Adrenal gland (tissue), 12 donors: ENCODE results near the gene TPM1. TPM values are rescaled to one million over a fixed set of nuclear protein-coding genes. Genes with fewer than 3 reads are reported as not detected.
A peak's percentile ranks its signal among the peaks of the same experiment; 100 is the strongest.

Source experiments
- DNase-seq, 7 donors: peaks; one replicate each; pipeline ENCODE4 v3.0.0-alpha.2; 2019 to 2020
- H3K27ac ChIP-seq, 5 donors: fragments of 200-600 bp; sonication (generic) in 4 of 5; 1 replicate in 3 of 5; 2 replicates in 2 of 5; pipeline versions ENCODE4 v1.5.1 to v1.8.0; 2016 to 2020; ENCODE audit warnings: mild to moderate bottlenecking in 1 of 5
- H3K27me3 ChIP-seq: fragments of 200-600 bp; 2 replicates; pipeline ENCODE4 v1.8.0; 2021
- H3K36me3 ChIP-seq, 2 donors: fragments of 200-600 bp; replicated peaks in 1 of 2; 1 replicate in 1 of 2; 2 replicates in 1 of 2; pipeline versions ENCODE4 v1.5.1 to v1.8.0; 2018 to 2022
- H3K4me1 ChIP-seq, 2 donors: fragments of 200-600 bp; replicated peaks in 1 of 2; 1 replicate in 1 of 2; 2 replicates in 1 of 2; pipeline versions ENCODE4 v1.5.1 to v1.8.0; 2018 to 2021
- H3K4me3 ChIP-seq, 4 donors: fragments of 200-600 bp; sonication (generic) in 3 of 4; one replicate each; pipeline ENCODE4 v1.5.1; 2016 to 2018
- H3K9me3 ChIP-seq, 3 donors: fragments of 200-600 bp; sonication (generic) in 1 of 3; replicated peaks in 1 of 3; 1 replicate in 2 of 3; 2 replicates in 1 of 3; pipeline versions ENCODE4 v1.5.1 to v1.8.0; 2016 to 2021
- CTCF ChIP-seq, 6 experiments: fragments of 450-650 bp in 4 of 6; fragments of 200-600 bp in 2 of 6; sonication (generic) in 1 of 6; IDR thresholded peaks; 1 replicate in 5 of 6; 2 replicates in 1 of 6; pipeline versions ENCODE4 v1.5.1 to v1.8.0; 2016 to 2021; ENCODE audit warnings: antibody characterized with exemption in 6 of 6, mild to moderate bottlenecking in 2 of 6, moderate library complexity in 1 of 6
- POLR2A ChIP-seq, 2 donors: fragments of 450-650 bp; IDR thresholded peaks; one replicate each; pipeline ENCODE4 v1.6.1; 2017; ENCODE audit warnings: antibody characterized with exemption in 2 of 2, mild to moderate bottlenecking in 2 of 2, moderate library complexity in 1 of 2
- WGBS, 4 donors: extraction: QIAGEN DNeasy Blood & Tissue Kit in 2 of 4; methylation state at CpG; one replicate each; pipeline versions ENCODE4 v1.1.5 to v1.1.7; 2013 to 2017; 5-methylcytosine and 5-hydroxymethylcytosine counted together
- intact Hi-C, 2 donors: fragments of 100-400 bp; cut with DNase I; formaldehyde crosslinking; loops; one replicate each; pipeline versions ENCODE4 v1.14.1 to v1.15.0; 2022 to 2023
- polyA plus RNA-seq, 3 donors: library from polyadenylated mRNA; stranded (reverse); fragments of 200-250 nt in 2 of 3; fragments of 350-450 nt in 1 of 3; fragmentation: Illumina TruSeq in 1 of 3; extraction: RNeasy Lipid Tissue Mini Kit (QIAGEN cat#74804) in 1 of 3; gene quantifications; one replicate each; pipeline ENCODE4 v1.2.3, GENCODE V29; 2013 to 2014
- total RNA-seq, 9 donors: library from RNA; depleted of rRNA in 4 of 9; stranded (reverse); fragments of >200 nt in 4 of 9; fragments of 120-200 nt in 1 of 9; fragmentation: NEBNext Ultra II Directional in 1 of 9; extraction: Animal tissue kit (Norgen Biotek cat#: 25700) in 1 of 9; gene quantifications; one replicate each; pipeline versions ENCODE4 v1.1.0 to v1.2.4, GENCODE V29; 2013 to 2023
- donor health status: healthy with polysubstance abuse.
- donor health status: Bipolar disorder and iron deficiency.
- donor health status: DM: yes; HTN: yes; CAD: no.
- donor health status: DM: no; HTN: no; CAD: no.
- donor health status: DM: no; HTN: no; CAD: no.
- donor health status: DM: yes; HTN: yes; CAD: no.

TPM1 gene
- total and polyA plus RNA-seq, 12 donors, result 81.8 to 246 (median 167) TPM

GRCh38 chr15:63012444-63012843, 30.1 kb upstream of the TPM1 start:
- H3K4me3 ChIP-seq, result no peak overlapping the region
- intact Hi-C loops, result no loop called here
- 97 to 98% (median 98%) methylated on average over 6 of the region's 6 CpGs for WGBS, 4 donors
- no peak overlapping the region for H3K27ac ChIP-seq
- DNase-seq, result no peak
- H3K27me3 ChIP-seq, result no peaks in the 10 kb centered on the region
- TF ChIP-seq CTCF (IDR thresholded peaks at IDR 0.05), result no peak
- no peak for TF ChIP-seq POLR2A (IDR thresholded peaks at IDR 0.05)
- H3K9me3 ChIP-seq, result no peaks in the 10 kb centered on the region
- H3K4me1 ChIP-seq, result peaks cover 4 to 10% of the 10 kb centered on the region in 2 donors
- H3K36me3 ChIP-seq, result no peaks in the 10 kb centered on the region

- no peak for DNase-seq
- TF ChIP-seq POLR2A (IDR thresholded peaks at IDR 0.05) (no peak), CTCF (IDR thresholded peaks at IDR 0.05) (no peak)
- WGBS, 4 donors, result 68 to 73% (median 69%) methylated on average over 11 of the region's 11 CpGs
- Histone ChIP-seq H3K9me3 (no peaks in the 10 kb centered on the region), H3K4me1 (peaks cover 4 to 10% of the 10 kb centered on the region in 2 donors), H3K4me3 (no peak overlapping the region), H3K27ac (no peak overlapping the region), H3K36me3 (no peaks in the 10 kb centered on the region), H3K27me3 (no peaks in the 10 kb centered on the region)
- intact Hi-C loops, result no loop called here
These were observed 29.3 kb upstream of the TPM1 start for GRCh38 chr15:63013052-63013808.

- peak overlapping the region in 1 of 5 donors; percentile 66 for H3K27ac ChIP-seq
- WGBS, 4 donors, result 82 to 86% (median 84%) methylated on average over 4 of the region's 4 CpGs
- DNase-seq, result no peak
- no peaks in the 10 kb centered on the region for H3K27me3 ChIP-seq
- no peak overlapping the region for H3K4me3 ChIP-seq
- intact Hi-C loops, result no loop called here
- no peaks in the 10 kb centered on the region for H3K9me3 ChIP-seq
- peaks cover 4 to 10% of the 10 kb centered on the region in 2 donors for H3K4me1 ChIP-seq
- TF ChIP-seq POLR2A (IDR thresholded peaks at IDR 0.05), result no peak
- H3K36me3 ChIP-seq, result no peaks in the 10 kb centered on the region
These were observed 28.0 kb upstream of the TPM1 start for GRCh38 chr15:63014578-63014977.

DNA sequence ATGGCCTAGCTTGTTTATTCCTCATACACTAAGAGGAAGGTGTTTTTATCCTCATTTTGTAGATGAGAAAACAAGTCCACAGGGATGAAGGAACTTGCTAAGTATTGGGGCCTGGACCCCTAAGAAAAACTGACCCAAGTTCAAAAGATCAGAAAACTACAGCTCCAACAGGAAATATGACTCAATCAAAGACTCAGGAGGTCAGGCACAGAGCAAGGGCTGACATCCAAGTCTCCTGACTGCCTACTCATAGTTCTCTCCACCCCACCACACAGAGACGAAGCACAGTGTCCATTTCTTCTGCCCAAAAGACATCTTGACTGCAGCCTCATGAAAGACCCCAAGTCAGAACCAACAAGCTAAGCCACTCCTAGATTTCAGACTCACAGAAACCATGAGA, 26.9 kb upstream of the TPM1 start:
- no peaks in the 10 kb centered on the region for H3K27me3 ChIP-seq
- H3K36me3 ChIP-seq, result no peaks in the 10 kb centered on the region
- H3K9me3 ChIP-seq, result no peaks in the 10 kb centered on the region
- 0 to 40% (median 23%) methylated on average over 1 of the region's 1 CpG for WGBS, 4 donors
- peak; percentile 38 to 73 (median 67) for DNase-seq
- H3K4me1 ChIP-seq, result peaks cover 4 to 10% of the 10 kb centered on the region in 2 donors
- peak overlapping the region in 2 of 5 donors; percentile 57 to 67 for H3K27ac ChIP-seq
- no peak overlapping the region for H3K4me3 ChIP-seq
- TF ChIP-seq CTCF (IDR thresholded peaks at IDR 0.05) (no peak), POLR2A (IDR thresholded peaks at IDR 0.05) (no peak)
- intact Hi-C loops, result no loop called here

DNA sequence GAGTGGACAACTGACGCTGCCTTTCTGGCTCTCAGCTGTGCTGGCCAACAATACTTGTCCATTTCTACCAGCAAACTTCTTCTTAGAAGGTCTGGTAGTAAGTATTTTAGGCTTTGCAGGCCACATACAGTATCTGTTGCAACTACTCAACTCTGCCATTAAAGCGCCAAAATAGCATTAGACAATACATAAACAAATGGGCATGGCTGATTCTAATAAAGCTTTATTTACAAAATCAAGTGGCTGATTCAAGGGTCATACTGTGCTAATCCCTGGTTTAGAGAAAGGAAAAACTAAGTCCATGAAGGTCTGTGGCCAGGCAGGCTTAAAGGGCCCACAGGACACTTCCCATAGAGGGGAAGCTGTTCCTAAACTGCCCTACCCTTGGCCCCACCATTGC, 26.3 kb upstream of the TPM1 start:
- no peak for DNase-seq
- peaks cover 4 to 10% of the 10 kb centered on the region in 2 donors for H3K4me1 ChIP-seq
- intact Hi-C loops, result no loop called here
- peak overlapping the region in 2 of 5 donors; percentile 57 to 67 for H3K27ac ChIP-seq
- no peaks in the 10 kb centered on the region for H3K9me3 ChIP-seq
- no peak overlapping the region for H3K4me3 ChIP-seq
- H3K36me3 ChIP-seq, result no peaks in the 10 kb centered on the region
- WGBS, 4 donors, result 88 to 98% (median 93%) methylated on average over 2 of the region's 2 CpGs
- no peaks in the 10 kb centered on the region for H3K27me3 ChIP-seq
- TF ChIP-seq POLR2A (IDR thresholded peaks at IDR 0.05) (no peak), CTCF (IDR thresholded peaks at IDR 0.05) (no peak)
